ENCODE data around the gene PLEKHA7.
"Not testable (repeated sequence)": the region's sequence is repeated elsewhere in the genome, so short reads cannot be mapped to it uniquely, and the experiment has no call there.

The PLEKHA7 gene

GRCh38 chr11:16881074-16881709 is 133.0 kb downstream of the PLEKHA7 start:
- no peak for DNase-seq (ENCODE audit: low spot score)

- no peak for DNase-seq (ENCODE audit: low spot score)
Observed at GRCh38 chr11:16880184-16880801, 133.9 kb downstream of the PLEKHA7 start.

GRCh38 chr11:16879690-16880089 is 134.5 kb downstream of the PLEKHA7 start:
- DNase-seq (ENCODE audit: low spot score): no peak

- no peak for DNase-seq (ENCODE audit: low spot score)
Observed at GRCh38 chr11:16876837-16877236, 137.4 kb downstream of the PLEKHA7 start.

GRCh38 chr11:16876053-16876752 is 138.0 kb downstream of the PLEKHA7 start:
- no peak for DNase-seq (ENCODE audit: low spot score)

GRCh38 chr11:16874275-16874975 is 139.8 kb downstream of the PLEKHA7 start:
- DNase-seq (ENCODE audit: low spot score): no peak

GRCh38 chr11:16873289-16873688 is 140.9 kb downstream of the PLEKHA7 start:
- DNase-seq (ENCODE audit: low spot score): no peak

- DNase-seq (ENCODE audit: low spot score): no peak
Observed at GRCh38 chr11:16871368-16871767, 142.8 kb downstream of the PLEKHA7 start.

- no peak for DNase-seq (ENCODE audit: low spot score)
Observed at GRCh38 chr11:16867097-16867496, 147.1 kb downstream of the PLEKHA7 start.

GRCh38 chr11:16864428-16864827 is 149.8 kb downstream of the PLEKHA7 start:
- DNase-seq (ENCODE audit: low spot score): not testable (repeated sequence)

GRCh38 chr11:16863389-16863788 is 150.8 kb downstream of the PLEKHA7 start:
- no peak for DNase-seq (ENCODE audit: low spot score)

- DNase-seq (ENCODE audit: low spot score): no peak
Observed at GRCh38 chr11:16862726-16863125, 151.5 kb downstream of the PLEKHA7 start.

GRCh38 chr11:16861862-16862261 is 152.4 kb downstream of the PLEKHA7 start:
- no peak for DNase-seq (ENCODE audit: low spot score)

- DNase-seq (ENCODE audit: low spot score): no peak
Observed at GRCh38 chr11:16860617-16861016, 153.6 kb downstream of the PLEKHA7 start.

- DNase-seq (ENCODE audit: low spot score): no peak
Observed at GRCh38 chr11:16859651-16860050, 154.6 kb downstream of the PLEKHA7 start.

- DNase-seq (ENCODE audit: low spot score): no peak
Observed at GRCh38 chr11:16857186-16857585, 157.0 kb downstream of the PLEKHA7 start.

- no peak for DNase-seq (ENCODE audit: low spot score)
Observed at GRCh38 chr11:16856022-16856471, 158.2 kb downstream of the PLEKHA7 start.

GRCh38 chr11:16854979-16855378 is 159.2 kb downstream of the PLEKHA7 start:
- no peak for DNase-seq (ENCODE audit: low spot score)

GRCh38 chr11:16853859-16854258 is 160.4 kb downstream of the PLEKHA7 start:
- DNase-seq (ENCODE audit: low spot score): no peak

GRCh38 chr11:16853266-16853665 is 160.9 kb downstream of the PLEKHA7 start:
- no peak for DNase-seq (ENCODE audit: low spot score)

- no peak for DNase-seq (ENCODE audit: low spot score)
Observed at GRCh38 chr11:16846305-16846704, 167.9 kb downstream of the PLEKHA7 start.

GRCh38 chr11:16844268-16844771 is 169.9 kb downstream of the PLEKHA7 start:
- DNase-seq (ENCODE audit: low spot score): no peak

Measured in HuH-7.5 (cell line).